ENCODE results near the gene SPAG9. TPM values are rescaled to one million over a fixed set of nuclear protein-coding genes. Genes with fewer than 3 reads are reported as not detected.
"Not testable (repeated sequence)": the region's sequence is repeated elsewhere in the genome, so short reads cannot be mapped to it uniquely, and the experiment has no call there.

Gene SPAG9
- total RNA-seq, 1 donor from 2014 or later = 56.8 TPM

GRCh38 chr17:50943575-50943933 is 177.1 kb downstream of the SPAG9 start:
- intact Hi-C loops (cut with micrococcal nuclease) = no loop called here

GRCh38 chr17:50941676-50942048 is 179.0 kb downstream of the SPAG9 start:
- intact Hi-C loops (cut with micrococcal nuclease) = not testable (repeated sequence)

GRCh38 chr17:50939795-50940684 is 180.6 kb downstream of the SPAG9 start:
- intact Hi-C loops (cut with micrococcal nuclease) = no loop called here

- intact Hi-C loops (cut with micrococcal nuclease) = no loop called here
These were observed 181.2 kb downstream of the SPAG9 start for GRCh38 chr17:50939542-50939794.

GRCh38 chr17:50938821-50939541 is 181.7 kb downstream of the SPAG9 start:
- intact Hi-C loops (cut with micrococcal nuclease) = no loop called here

- intact Hi-C loops (cut with micrococcal nuclease) = no loop called here
These were observed 184.7 kb downstream of the SPAG9 start for GRCh38 chr17:50935996-50936266.

- intact Hi-C loops (cut with micrococcal nuclease) = no loop called here
These were observed 185.3 kb downstream of the SPAG9 start for GRCh38 chr17:50935221-50935995.

- intact Hi-C loops (cut with micrococcal nuclease) = no loop called here
These were observed 185.9 kb downstream of the SPAG9 start for GRCh38 chr17:50934672-50935220.

GRCh38 chr17:50934161-50934560 is 186.5 kb downstream of the SPAG9 start:
- intact Hi-C loops (cut with micrococcal nuclease) = no loop called here

GRCh38 chr17:50931144-50931908 is 189.3 kb downstream of the SPAG9 start:
- intact Hi-C loops (cut with micrococcal nuclease) = loop anchor here (1.0 to 2.0 kb wide), 4 partner anchors 13 to 79 kb away; no protein-coding TSS in a partner anchor

- intact Hi-C loops (cut with micrococcal nuclease) = no loop called here
These were observed 192.0 kb downstream of the SPAG9 start for GRCh38 chr17:50928646-50929045.

GRCh38 chr17:50927287-50927686 is 193.4 kb downstream of the SPAG9 start:
- intact Hi-C loops (cut with micrococcal nuclease) = no loop called here

- intact Hi-C loops (cut with micrococcal nuclease) = no loop called here
These were observed 194.1 kb downstream of the SPAG9 start for GRCh38 chr17:50926523-50926922.

- intact Hi-C loops (cut with micrococcal nuclease) = no loop called here
These were observed 195.3 kb downstream of the SPAG9 start for GRCh38 chr17:50925296-50925891.

- intact Hi-C loops (cut with micrococcal nuclease) = no loop called here
These were observed 195.9 kb downstream of the SPAG9 start for GRCh38 chr17:50924800-50925199.

GRCh38 chr17:50924300-50924699 is 196.4 kb downstream of the SPAG9 start:
- intact Hi-C loops (cut with micrococcal nuclease) = no loop called here

- intact Hi-C loops (cut with micrococcal nuclease) = no loop called here
These were observed 197.1 kb downstream of the SPAG9 start for GRCh38 chr17:50923611-50924010.

GRCh38 chr17:50922721-50923405 is 197.8 kb downstream of the SPAG9 start:
- intact Hi-C loops (cut with micrococcal nuclease) = no loop called here

- intact Hi-C loops (cut with micrococcal nuclease) = no loop called here
These were observed 198.6 kb downstream of the SPAG9 start for GRCh38 chr17:50922107-50922506.

GRCh38 chr17:50920891-50921586 is 199.6 kb downstream of the SPAG9 start:
- intact Hi-C loops (cut with micrococcal nuclease) = no loop called here

Measured in T-helper 1 cell treated with Interleukin-12 subunit alpha and Interleukin-12 subunit beta and Interleukin-4 antibody, amounts not matched to agents 30 ng/mL and 1 ng/mL, for 36 hours (primary cell).